HepG2 (cell line): ENCODE data around the gene TUT4.

Experiments used
- FOXK1 ChIP-seq: sonication (generic); formaldehyde crosslinking; IDR thresholded peaks from 2 replicates; pipeline ENCODE4 v1.4.0; 2020; ENCODE audit warnings: low read depth, missing genetic modification reagents, borderline replicate concordance
- KDM3A ChIP-seq: IDR thresholded peaks from 2 replicates; pipeline ENCODE4 v1.6.1; 2018; ENCODE audit warnings: low read depth, missing compliant biosample characterization
- POLR2A ChIP-seq, 2 experiments: IDR thresholded peaks; 2 replicates each; pipeline ENCODE4 v1.6.1; 2011; ENCODE audit warnings: low read depth in 2 of 2, low read length in 2 of 2, mild to moderate bottlenecking in 1 of 2, moderate library complexity in 1 of 2; ENCODE audit not compliant: insufficient read depth in 1 of 2
- ZBTB7A ChIP-seq: sonication (generic); formaldehyde crosslinking; IDR thresholded peaks from 2 replicates; pipeline ENCODE4 v1.8.0; 2022; ENCODE audit warnings: mild to moderate bottlenecking, missing genetic modification reagents
- ZKSCAN5 ChIP-seq: sonication (generic); formaldehyde crosslinking; IDR thresholded peaks from 2 replicates; pipeline ENCODE4 v1.5.1; 2020; ENCODE audit warnings: mild to moderate bottlenecking, missing genetic modification reagents

- TF ChIP-seq KDM3A (CRISPR knock-in tag) (no peak), ZKSCAN5 (CRISPR knock-in tag) (no peak), FOXK1 (CRISPR knock-in tag) (no peak), ZBTB7A (CRISPR knock-in tag) (no peak), POLR2A (IDR thresholded peaks at IDR 0.05; ENCODE audit: insufficient read depth in 1 of 2, low read depth in 2 of 2, low read length in 2 of 2) (no peak)
Observed at GRCh38 chr1:52546852-52547251, 6.0 kb downstream of the TUT4 start.
